ENCODE measurements around the gene TLE3. TPM values are rescaled to one million over a fixed set of nuclear protein-coding genes. Genes with fewer than 3 reads are reported as not detected.

TLE3 gene
- total RNA-seq, 1 donor from 2014 or later = 28.8 TPM

- TF ChIP-seq CTCF (IDR thresholded peaks at IDR 0.05) = no peak
- Mint-ChIP-seq H3K27ac (ENCODE audit: unreplicated experiment) (no peak overlapping the region), H3K27me3 (ENCODE audit: unreplicated experiment) (peaks cover 66% of the 10 kb centered on the region), H3K36me3 (ENCODE audit: unreplicated experiment) (no peaks in the 10 kb centered on the region), H3K4me3 (ENCODE audit: unreplicated experiment) (no peak overlapping the region), H3K4me1 (ENCODE audit: unreplicated experiment) (peaks cover under 1% of the 10 kb centered on the region), H3K9me3 (ENCODE audit: unreplicated experiment) (no peaks in the 10 kb centered on the region)
- no peak for DNase-seq (ENCODE audit: extremely low spot score, unreplicated experiment)
Observed at GRCh38 chr15:70132571-70132970, 34.9 kb upstream of the TLE3 start.

- H3K9me3 Mint-ChIP-seq (ENCODE audit: unreplicated experiment) = no peaks in the 10 kb centered on the region
- no peaks in the 10 kb centered on the region for H3K36me3 Mint-ChIP-seq (ENCODE audit: unreplicated experiment)
- no peak for DNase-seq (ENCODE audit: extremely low spot score, unreplicated experiment)
- H3K27me3 Mint-ChIP-seq (ENCODE audit: unreplicated experiment) = peaks cover 70% of the 10 kb centered on the region
- no peak overlapping the region for H3K4me3 Mint-ChIP-seq (ENCODE audit: unreplicated experiment)
- H3K27ac Mint-ChIP-seq (ENCODE audit: unreplicated experiment) = no peak overlapping the region
- no peak for TF ChIP-seq CTCF (IDR thresholded peaks at IDR 0.05)
- peaks cover 5% of the 10 kb centered on the region for H3K4me1 Mint-ChIP-seq (ENCODE audit: unreplicated experiment)
Observed at GRCh38 chr15:70132139-70132538, 34.4 kb upstream of the TLE3 start.

GRCh38 chr15:70128414-70129140, 30.9 kb upstream of the TLE3 start:
- H3K4me1 Mint-ChIP-seq (ENCODE audit: unreplicated experiment) = peaks cover 8% of the 10 kb centered on the region
- DNase-seq (ENCODE audit: extremely low spot score, unreplicated experiment) = no peak
- peaks cover 78% of the 10 kb centered on the region for H3K27me3 Mint-ChIP-seq (ENCODE audit: unreplicated experiment)
- no peak overlapping the region for H3K4me3 Mint-ChIP-seq (ENCODE audit: unreplicated experiment)
- no peak for TF ChIP-seq CTCF (IDR thresholded peaks at IDR 0.05)
- no peaks in the 10 kb centered on the region for H3K9me3 Mint-ChIP-seq (ENCODE audit: unreplicated experiment)
- no peaks in the 10 kb centered on the region for H3K36me3 Mint-ChIP-seq (ENCODE audit: unreplicated experiment)
- no peak overlapping the region for H3K27ac Mint-ChIP-seq (ENCODE audit: unreplicated experiment)

- H3K4me3 Mint-ChIP-seq (ENCODE audit: unreplicated experiment) = no peak overlapping the region
- TF ChIP-seq CTCF (IDR thresholded peaks at IDR 0.05) = no peak
- H3K36me3 Mint-ChIP-seq (ENCODE audit: unreplicated experiment) = no peaks in the 10 kb centered on the region
- peaks cover 8% of the 10 kb centered on the region for H3K4me1 Mint-ChIP-seq (ENCODE audit: unreplicated experiment)
- no peak for DNase-seq (ENCODE audit: extremely low spot score, unreplicated experiment)
- no peaks in the 10 kb centered on the region for H3K9me3 Mint-ChIP-seq (ENCODE audit: unreplicated experiment)
- H3K27me3 Mint-ChIP-seq (ENCODE audit: unreplicated experiment) = peaks cover 73% of the 10 kb centered on the region
- no peak overlapping the region for H3K27ac Mint-ChIP-seq (ENCODE audit: unreplicated experiment)
Observed at GRCh38 chr15:70127770-70128413, 30.2 kb upstream of the TLE3 start.

GRCh38 chr15:70127288-70127746, 29.6 kb upstream of the TLE3 start:
- peaks cover 8% of the 10 kb centered on the region for H3K4me1 Mint-ChIP-seq (ENCODE audit: unreplicated experiment)
- H3K36me3 Mint-ChIP-seq (ENCODE audit: unreplicated experiment) = no peaks in the 10 kb centered on the region
- no peak for DNase-seq (ENCODE audit: extremely low spot score, unreplicated experiment)
- H3K27me3 Mint-ChIP-seq (ENCODE audit: unreplicated experiment) = peaks cover 68% of the 10 kb centered on the region
- no peak overlapping the region for H3K4me3 Mint-ChIP-seq (ENCODE audit: unreplicated experiment)
- no peak overlapping the region for H3K27ac Mint-ChIP-seq (ENCODE audit: unreplicated experiment)
- TF ChIP-seq CTCF (IDR thresholded peaks at IDR 0.05) = no peak
- H3K9me3 Mint-ChIP-seq (ENCODE audit: unreplicated experiment) = no peaks in the 10 kb centered on the region

Measured in osteocyte (in vitro differentiated cells).